ENCODE results near the gene CDH23.

Gene CDH23

GRCh38 chr10:71575934-71576801 lies 179.4 kb downstream of the CDH23 start:
- DNase-seq (ENCODE audit: low spot score in 2 of 2), result no peak
- no peaks in the 10 kb centered on the region for H3K27me3 ChIP-seq (ENCODE audit: low read depth)
- H3K9me3 ChIP-seq, result no peaks in the 10 kb centered on the region
- H3K4me1 ChIP-seq, result no peaks in the 10 kb centered on the region
- in situ Hi-C loops (cut with MboI; ENCODE audit: low sequenced_read_pairs), result no loop called here
- no peak overlapping the region for H3K4me3 ChIP-seq
- H3K36me3 ChIP-seq (replicated peaks), result no peaks in the 10 kb centered on the region

GRCh38 chr10:71576842-71577241 lies 180.1 kb downstream of the CDH23 start:
- no peaks in the 10 kb centered on the region for H3K27me3 ChIP-seq (ENCODE audit: low read depth)
- no peak for DNase-seq (ENCODE audit: low spot score in 2 of 2)
- in situ Hi-C loops (cut with MboI; ENCODE audit: low sequenced_read_pairs), result no loop called here

GRCh38 chr10:71577345-71577744 lies 180.6 kb downstream of the CDH23 start:
- in situ Hi-C loops (cut with MboI; ENCODE audit: low sequenced_read_pairs), result no loop called here
- H3K27me3 ChIP-seq (ENCODE audit: low read depth), result no peaks in the 10 kb centered on the region
- H3K9me3 ChIP-seq, result no peaks in the 10 kb centered on the region
- no peaks in the 10 kb centered on the region for H3K4me1 ChIP-seq
- no peak overlapping the region for H3K4me3 ChIP-seq
- no peak for DNase-seq (ENCODE audit: low spot score in 2 of 2)
- no peaks in the 10 kb centered on the region for H3K36me3 ChIP-seq (replicated peaks)

More at GRCh38 chr10:71576842-71577241, 180.1 kb downstream of the CDH23 start:
- Histone ChIP-seq H3K4me3 (no peak overlapping the region), H3K9me3 (no peaks in the 10 kb centered on the region), H3K4me1 (no peaks in the 10 kb centered on the region), H3K36me3 (replicated peaks) (no peaks in the 10 kb centered on the region)

GRCh38 chr10:71578069-71578468 lies 181.3 kb downstream of the CDH23 start:
- Histone ChIP-seq H3K4me1 (no peaks in the 10 kb centered on the region), H3K36me3 (replicated peaks) (no peaks in the 10 kb centered on the region), H3K4me3 (no peak overlapping the region), H3K9me3 (no peaks in the 10 kb centered on the region), H3K27me3 (ENCODE audit: low read depth) (no peaks in the 10 kb centered on the region)
- in situ Hi-C loops (cut with MboI; ENCODE audit: low sequenced_read_pairs), result no loop called here
- no peak for DNase-seq (ENCODE audit: low spot score in 2 of 2)

GRCh38 chr10:71579668-71580067 lies 182.9 kb downstream of the CDH23 start:
- Histone ChIP-seq H3K4me1 (no peaks in the 10 kb centered on the region), H3K9me3 (no peaks in the 10 kb centered on the region), H3K36me3 (replicated peaks) (no peaks in the 10 kb centered on the region), H3K4me3 (no peak overlapping the region), H3K27me3 (ENCODE audit: low read depth) (no peaks in the 10 kb centered on the region)
- in situ Hi-C loops (cut with MboI; ENCODE audit: low sequenced_read_pairs), result no loop called here
- DNase-seq (ENCODE audit: low spot score in 2 of 2), result no peak

GRCh38 chr10:71580415-71580814 lies 183.7 kb downstream of the CDH23 start:
- H3K4me1 ChIP-seq, result no peaks in the 10 kb centered on the region
- no peaks in the 10 kb centered on the region for H3K36me3 ChIP-seq (replicated peaks)
- no peaks in the 10 kb centered on the region for H3K27me3 ChIP-seq (ENCODE audit: low read depth)
- no peak for DNase-seq (ENCODE audit: low spot score in 2 of 2)
- no peaks in the 10 kb centered on the region for H3K9me3 ChIP-seq
- H3K4me3 ChIP-seq, result no peak overlapping the region
- in situ Hi-C loops (cut with MboI; ENCODE audit: low sequenced_read_pairs), result no loop called here

- in situ Hi-C loops (cut with MboI; ENCODE audit: low sequenced_read_pairs), result no loop called here
- no peaks in the 10 kb centered on the region for H3K4me1 ChIP-seq
- H3K9me3 ChIP-seq, result no peaks in the 10 kb centered on the region
- H3K27me3 ChIP-seq (ENCODE audit: low read depth), result no peaks in the 10 kb centered on the region
- no peak for DNase-seq (ENCODE audit: low spot score in 2 of 2)
- H3K36me3 ChIP-seq (replicated peaks), result no peaks in the 10 kb centered on the region
- H3K4me3 ChIP-seq, result no peak overlapping the region
Measured at GRCh38 chr10:71580926-71581325, 184.2 kb downstream of the CDH23 start.

GRCh38 chr10:71581376-71581775 lies 184.7 kb downstream of the CDH23 start:
- Histone ChIP-seq H3K4me3 (no peak overlapping the region), H3K27me3 (ENCODE audit: low read depth) (no peaks in the 10 kb centered on the region), H3K36me3 (replicated peaks) (no peaks in the 10 kb centered on the region), H3K4me1 (no peaks in the 10 kb centered on the region), H3K9me3 (no peaks in the 10 kb centered on the region)
- in situ Hi-C loops (cut with MboI; ENCODE audit: low sequenced_read_pairs), result no loop called here
- no peak for DNase-seq (ENCODE audit: low spot score in 2 of 2)

GRCh38 chr10:71582019-71582418 lies 185.3 kb downstream of the CDH23 start:
- no peak overlapping the region for H3K4me3 ChIP-seq
- in situ Hi-C loops (cut with MboI; ENCODE audit: low sequenced_read_pairs), result no loop called here
- peaks cover 2% of the 10 kb centered on the region; the same call in 1 of the 2 replicates for H3K27me3 ChIP-seq (ENCODE audit: low read depth)
- DNase-seq (ENCODE audit: low spot score in 2 of 2), result no peak
- no peaks in the 10 kb centered on the region for H3K4me1 ChIP-seq
- no peaks in the 10 kb centered on the region for H3K36me3 ChIP-seq (replicated peaks)
- no peaks in the 10 kb centered on the region for H3K9me3 ChIP-seq

GRCh38 chr10:71582506-71583475 lies 186.1 kb downstream of the CDH23 start:
- Histone ChIP-seq H3K4me3 (no peak overlapping the region), H3K36me3 (replicated peaks) (no peaks in the 10 kb centered on the region), H3K4me1 (no peaks in the 10 kb centered on the region), H3K9me3 (no peaks in the 10 kb centered on the region), H3K27me3 (ENCODE audit: low read depth) (peaks cover 2% of the 10 kb centered on the region; the same call in 1 of the 2 replicates)
- no peak for DNase-seq (ENCODE audit: low spot score in 2 of 2)
- in situ Hi-C loops (cut with MboI; ENCODE audit: low sequenced_read_pairs), result no loop called here

- H3K4me1 ChIP-seq, result no peaks in the 10 kb centered on the region
- in situ Hi-C loops (cut with MboI; ENCODE audit: low sequenced_read_pairs), result no loop called here
- no peak overlapping the region for H3K4me3 ChIP-seq
- H3K9me3 ChIP-seq, result no peaks in the 10 kb centered on the region
- H3K36me3 ChIP-seq (replicated peaks), result no peaks in the 10 kb centered on the region
- no peak for DNase-seq (ENCODE audit: low spot score in 2 of 2)
- H3K27me3 ChIP-seq (ENCODE audit: low read depth), result peaks cover 2% of the 10 kb centered on the region; the same call in 1 of the 2 replicates
Measured at GRCh38 chr10:71584461-71584860, 187.7 kb downstream of the CDH23 start.

- Histone ChIP-seq H3K9me3 (no peaks in the 10 kb centered on the region), H3K4me1 (no peaks in the 10 kb centered on the region), H3K27me3 (ENCODE audit: low read depth) (peaks cover 2% of the 10 kb centered on the region; the same call in 1 of the 2 replicates), H3K36me3 (replicated peaks) (no peaks in the 10 kb centered on the region), H3K4me3 (no peak overlapping the region)
- no peak for DNase-seq (ENCODE audit: low spot score in 2 of 2)
- in situ Hi-C loops (cut with MboI; ENCODE audit: low sequenced_read_pairs), result no loop called here
Measured at GRCh38 chr10:71584902-71585563, 188.3 kb downstream of the CDH23 start.

- no peaks in the 10 kb centered on the region for H3K36me3 ChIP-seq (replicated peaks)
- in situ Hi-C loops (cut with MboI; ENCODE audit: low sequenced_read_pairs), result no loop called here
- DNase-seq (ENCODE audit: low spot score in 2 of 2), result no peak
- no peak overlapping the region for H3K4me3 ChIP-seq
- H3K9me3 ChIP-seq, result no peaks in the 10 kb centered on the region
- H3K4me1 ChIP-seq, result no peaks in the 10 kb centered on the region
- peaks cover 2% of the 10 kb centered on the region; the same call in 1 of the 2 replicates for H3K27me3 ChIP-seq (ENCODE audit: low read depth)
Measured at GRCh38 chr10:71585564-71586290, 189.0 kb downstream of the CDH23 start.

All from HAP-1 (cell line).